AG10803 (cell line): Measurements from ENCODE around the gene PRR12.

Source experiments
- DNase-seq: peaks from one replicate; pipeline ENCODE4 v3.0.0; 2010; ENCODE audit warnings: low read depth
- H3K4me3 ChIP-seq: 2 replicates; pipeline ENCODE4 v1.5.1; 2011; ENCODE audit warnings: mild to moderate bottlenecking, low read length, control low read depth
- CTCF ChIP-seq: conservative IDR thresholded peaks from 2 replicates; pipeline ENCODE4 v1.5.1; 2011; ENCODE audit warnings: mild to moderate bottlenecking, low read length, control low read depth, inconsistent platforms

The PRR12 gene

GRCh38 chr19:49551531-49551930 lies 39.5 kb upstream of the PRR12 start:
- TF ChIP-seq CTCF = no peak
- no peak for DNase-seq
- H3K4me3 ChIP-seq = no peak overlapping the region

GRCh38 chr19:49552749-49553148 lies 38.2 kb upstream of the PRR12 start:
- no peak for TF ChIP-seq CTCF
- DNase-seq = no peak
- no peak overlapping the region for H3K4me3 ChIP-seq

GRCh38 chr19:49553451-49554271 lies 37.3 kb upstream of the PRR12 start:
- H3K4me3 ChIP-seq = no peak overlapping the region
- DNase-seq = peak; percentile 63
- TF ChIP-seq CTCF = no peak

GRCh38 chr19:49554701-49555181 lies 36.2 kb upstream of the PRR12 start:
- no peak for DNase-seq
- no peak overlapping the region for H3K4me3 ChIP-seq
- no peak for TF ChIP-seq CTCF

GRCh38 chr19:49555600-49556411 lies 35.2 kb upstream of the PRR12 start:
- no peak for TF ChIP-seq CTCF
- H3K4me3 ChIP-seq = no peak overlapping the region
- peak; percentile 45 for DNase-seq

- no peak for DNase-seq
- no peak overlapping the region for H3K4me3 ChIP-seq
- TF ChIP-seq CTCF = no peak
These were observed 34.3 kb upstream of the PRR12 start for GRCh38 chr19:49556412-49557398.
